HCT116 (cell line): ENCODE results near the gene SLC26A3. TPM values are rescaled to one million over a fixed set of nuclear protein-coding genes. Genes with fewer than 3 reads are reported as not detected.
"Not testable (repeated sequence)": the region's sequence is repeated elsewhere in the genome, so short reads cannot be mapped to it uniquely, and the experiment has no call there.

Experiments used
- ATAC-seq: fragments of 200-7000 bp; cut with Tn5 transposase; 2 replicates; pipeline ENCODE4 v1.9.1; 2020; ENCODE audit warnings: mild to moderate bottlenecking, moderate library complexity
- BruUV-seq: library from RNA; stranded (reverse); fragments of 400-500 nt; replicated peaks from 2 replicates; lab custom pipeline; 2021; lab: Mats Ljungman, UMichigan
- CTCF ChIA-PET: fragments of 300-600 bp; sonication (Branson Sonifier 250); formaldehyde crosslinking; loops from one replicate; lab custom pipeline; 2021; ENCODE audit warnings: antibody characterized with exemption; lab: Charles Lee
- POLR2A ChIA-PET: fragments of 300-600, 350-600 bp; sonication (Branson Sonifier 250); formaldehyde crosslinking; loops from one replicate; lab custom pipeline; 2021; ENCODE audit warnings: antibody characterized with exemption; lab: Charles Lee
- RAD21 ChIA-PET, 2 experiments: fragments of 300-600 bp; sonication (Branson Sonifier 250); formaldehyde crosslinking; loops; one replicate each; lab custom pipeline; 2023; ENCODE audit warnings: low total read pairs in 2 of 2; ENCODE audit not compliant: uncharacterized antibody in 2 of 2, unreplicated experiment in 2 of 2, low non-redundant PET in 1 of 2; lab: Charles Lee
- DNase-seq: peaks from one replicate; pipeline ENCODE4 v3.0.0-alpha.2; 2010; ENCODE audit warnings: low read depth, low spot score
- H2AFZ ChIP-seq: fragments of 200-600 bp; shearing (Covaris generic), sonication (generic); 2 replicates; pipeline ENCODE4 v1.6.1; 2017; ENCODE audit warnings: low read depth, mixed run types, mixed read lengths, antibody characterized with exemption, low read length; ENCODE audit not compliant: poor library complexity, severe bottlenecking
- H3K27ac ChIP-seq: 2 replicates; pipeline ENCODE4 v1.5.1; 2012; ENCODE audit warnings: low read depth, low read length
- H3K27me3 ChIP-seq: fragments of 200-600 bp; sonication (generic); 2 replicates; pipeline ENCODE4 v1.6.1; 2016; ENCODE audit warnings: mixed run types, low read length, mixed read lengths; ENCODE audit not compliant: insufficient read depth
- H3K36me3 ChIP-seq, 2 experiments: fragments of 200-500 bp in 1 of 2; fragments of 200-600 bp in 1 of 2; sonication (Bioruptor generic) in 1 of 2; sonication (generic) in 1 of 2; 2 replicates each; pipeline versions ENCODE4 v1.5.1 to v1.6.1; 2014 to 2016; ENCODE audit warnings: low read length in 2 of 2, inconsistent platforms in 1 of 2, mixed read lengths in 1 of 2, mixed run types in 1 of 2; ENCODE audit not compliant: insufficient read depth in 2 of 2, control insufficient read depth in 1 of 2
- H3K4me1 ChIP-seq, 2 experiments: fragments of 200-600 bp in 1 of 2; sonication (generic) in 1 of 2; 2 replicates each; pipeline versions ENCODE4 v1.5.1 to v1.6.1; 2012 to 2017; ENCODE audit warnings: low read length in 2 of 2, inconsistent platforms in 1 of 2, mild to moderate bottlenecking in 1 of 2, mixed read lengths in 1 of 2, mixed run types in 1 of 2, moderate library complexity in 1 of 2; ENCODE audit not compliant: insufficient read depth in 2 of 2, control insufficient read depth in 1 of 2
- H3K4me2 ChIP-seq: fragments of 200-600 bp; sonication (generic); 2 replicates; pipeline ENCODE4 v1.6.1; 2017; ENCODE audit warnings: mixed run types, low read length, mixed read lengths
- H3K4me3 ChIP-seq, 2 experiments: fragments of 200-600 bp in 1 of 2; sonication (generic) in 1 of 2; replicated peaks in 1 of 2; 2 replicates each; pipeline ENCODE4 v1.5.1; 2011 to 2016; ENCODE audit warnings: low read length in 2 of 2, control low read depth in 1 of 2, low read depth in 1 of 2, mild to moderate bottlenecking in 1 of 2, mixed read lengths in 1 of 2, mixed run types in 1 of 2
- H3K79me2 ChIP-seq: fragments of 200-600 bp; sonication (generic); 2 replicates; pipeline ENCODE4 v1.6.1; 2017; ENCODE audit warnings: mild to moderate bottlenecking, mixed run types, low read length, moderate library complexity, mixed read lengths; ENCODE audit not compliant: insufficient read depth
- H3K9ac ChIP-seq: fragments of 200-600 bp; sonication (generic); 2 replicates; pipeline ENCODE4 v1.6.1; 2016; ENCODE audit warnings: low read length, mixed read lengths
- H3K9me2 ChIP-seq: fragments of 200-600 bp; sonication (generic), shearing (Covaris generic); 2 replicates; pipeline ENCODE4 v1.6.1; 2017; ENCODE audit warnings: mixed run types, mild to moderate bottlenecking, moderate library complexity; ENCODE audit not compliant: insufficient read depth
- H3K9me3 ChIP-seq, 2 experiments: fragments of 200-500 bp in 1 of 2; fragments of 200-600 bp in 1 of 2; sonication (Bioruptor generic) in 1 of 2; sonication (generic) in 1 of 2; 2 replicates each; pipeline ENCODE4 v1.6.1; 2014 to 2017; ENCODE audit warnings: low read length in 2 of 2, mixed read lengths in 2 of 2, inconsistent platforms in 1 of 2, low read depth in 1 of 2, mild to moderate bottlenecking in 1 of 2, mixed run types in 1 of 2, moderate library complexity in 1 of 2; ENCODE audit not compliant: control insufficient read depth in 1 of 2, insufficient read depth in 1 of 2
- H4K20me1 ChIP-seq: fragments of 200-600 bp; sonication (generic), shearing (Covaris generic); 2 replicates; pipeline ENCODE4 v1.6.1; 2017; ENCODE audit warnings: mixed run types, mild to moderate bottlenecking, moderate library complexity; ENCODE audit not compliant: insufficient read depth
- ATF3 ChIP-seq: IDR thresholded peaks from 2 replicates; pipeline ENCODE4 v1.6.1; 2012
- EGR1 ChIP-seq: IDR thresholded peaks from 2 replicates; pipeline ENCODE4 v1.6.1; 2012; ENCODE audit warnings: low read depth
- ELF1 ChIP-seq: IDR thresholded peaks from 2 replicates; pipeline ENCODE4 v1.6.1; 2012; ENCODE audit warnings: low read depth, borderline replicate concordance
- EZH2phosphoT487 ChIP-seq: fragments of 200-600 bp; IDR thresholded peaks from 2 replicates; pipeline ENCODE4 v1.6.1; 2018; ENCODE audit warnings: antibody characterized with exemption, borderline replicate concordance
- FOSL1 ChIP-seq: IDR thresholded peaks from 2 replicates; pipeline ENCODE4 v1.6.1; 2012; ENCODE audit warnings: low read depth
- POLR2AphosphoS5 ChIP-seq: IDR thresholded peaks from 2 replicates; pipeline ENCODE4 v1.6.1; 2011; ENCODE audit warnings: mild to moderate bottlenecking, low read depth, low read length, moderate library complexity
- SIN3A ChIP-seq: IDR thresholded peaks from 2 replicates; pipeline ENCODE4 v1.6.1; 2012; ENCODE audit warnings: low read depth
- SRF ChIP-seq: IDR thresholded peaks from 2 replicates; pipeline ENCODE4 v1.6.1; 2012; ENCODE audit warnings: low read depth
- TCF7L2 ChIP-seq: IDR thresholded peaks from 2 replicates; pipeline ENCODE4 v1.7.0; 2011; ENCODE audit warnings: borderline replicate concordance, inconsistent platforms; ENCODE audit not compliant: insufficient read depth, insufficient read length; ENCODE audit errors: extremely low read depth
- YY1 ChIP-seq: IDR thresholded peaks from 2 replicates; pipeline ENCODE4 v1.6.1; 2011; ENCODE audit warnings: low read length, low read depth, moderate library complexity, mild to moderate bottlenecking; ENCODE audit not compliant: insufficient replicate concordance; ENCODE audit errors: extremely low read depth
- ZBTB33 ChIP-seq: IDR thresholded peaks from 2 replicates; pipeline ENCODE4 v1.6.1; 2011; ENCODE audit warnings: mild to moderate bottlenecking, low read length, moderate library complexity; ENCODE audit not compliant: insufficient replicate concordance; ENCODE audit errors: extremely low read depth
- intact Hi-C: fragments of 100-400 bp; cut with micrococcal nuclease; formaldehyde crosslinking; loops from 2 replicates; pipeline ENCODE4 v1.10.0; 2022
- total RNA-seq: library from RNA; stranded (reverse); gene quantifications from one replicate; pipeline ENCODE4 v1.2.1, GENCODE V29; 2021; ENCODE audit not compliant: unreplicated experiment

SLC26A3 gene
- total RNA-seq, 1 experiment from 2014 or later: 0.54 TPM

GRCh38 chr7:107848211-107848610, 45.2 kb upstream of the SLC26A3 start:
- H3K9ac ChIP-seq, H2AFZ ChIP-seq, POLR2A ChIA-PET, H3K9me2 ChIP-seq, RAD21 ChIA-PET, intact Hi-C loops, BruUV-seq, H3K79me2 ChIP-seq, ATAC-seq, H3K36me3 ChIP-seq, H3K27me3 ChIP-seq, CTCF ChIA-PET, H4K20me1 ChIP-seq, DNase-seq, H3K4me1 ChIP-seq, H3K4me3 ChIP-seq, H3K9me3 ChIP-seq, H3K27ac ChIP-seq, H3K4me2 ChIP-seq: not testable (repeated sequence)

DNA sequence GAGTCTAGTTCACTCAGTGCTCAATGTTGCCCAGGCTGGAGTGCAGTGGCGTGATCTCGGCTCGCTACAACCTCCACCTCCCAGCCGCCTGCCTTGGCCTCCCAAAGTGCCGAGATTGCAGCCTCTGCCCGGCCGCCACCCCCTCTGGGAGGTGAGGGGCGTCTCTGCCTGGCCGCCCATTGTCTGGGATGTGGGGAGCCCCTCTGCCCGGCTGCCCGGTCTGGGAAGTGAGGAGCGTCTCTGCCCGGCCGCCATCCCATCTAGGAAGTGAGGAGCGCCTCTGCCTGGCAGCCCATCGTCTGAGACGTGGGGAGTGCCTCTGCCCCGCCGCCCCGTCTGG, 44.8 kb upstream of the SLC26A3 start:
- POLR2A ChIA-PET, H4K20me1 ChIP-seq, H3K9me3 ChIP-seq, H3K4me1 ChIP-seq, H2AFZ ChIP-seq, H3K79me2 ChIP-seq, H3K4me3 ChIP-seq, H3K4me2 ChIP-seq, DNase-seq, H3K27me3 ChIP-seq, ATAC-seq, intact Hi-C loops, CTCF ChIA-PET, H3K36me3 ChIP-seq, H3K9ac ChIP-seq, H3K27ac ChIP-seq, H3K9me2 ChIP-seq, RAD21 ChIA-PET, BruUV-seq: not testable (repeated sequence)

DNA sequence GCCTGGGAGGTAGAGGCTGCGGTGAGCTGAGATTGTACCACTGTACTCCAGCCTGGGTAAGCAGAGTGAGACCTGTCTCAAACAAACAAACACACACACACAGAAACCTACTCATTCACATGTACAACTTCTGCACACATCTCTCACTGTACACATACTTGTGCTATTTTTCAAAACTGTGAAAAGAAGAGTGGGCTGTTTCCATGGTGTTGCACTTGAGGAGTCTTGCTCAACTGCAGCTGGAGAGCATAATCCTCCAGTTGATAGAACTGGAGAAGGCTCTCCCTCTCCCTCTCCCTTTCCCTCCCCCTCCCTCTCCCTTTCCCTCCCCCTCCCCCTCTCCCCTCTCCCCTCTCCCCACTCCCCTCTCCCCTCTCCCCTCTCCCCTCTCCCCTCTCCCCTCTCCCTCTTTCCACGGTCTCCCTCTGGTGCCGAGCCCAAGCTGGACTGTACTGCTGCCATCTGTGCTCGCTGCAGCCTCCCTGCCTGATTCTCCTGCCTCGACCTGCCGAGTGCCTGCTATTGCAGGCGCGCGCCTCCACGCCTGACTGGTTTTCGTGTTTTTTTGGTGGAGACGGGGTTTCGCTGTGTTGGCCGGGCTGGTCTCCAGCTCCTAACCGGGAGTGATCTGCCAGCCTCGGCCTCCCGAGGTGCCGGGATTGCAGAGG, 44.3 kb upstream of the SLC26A3 start:
- Histone ChIP-seq H3K79me2 (no peaks in the 10 kb centered on the region), H3K4me3 (no peak overlapping the region), H2AFZ (no peak overlapping the region), H3K9me2 (no peaks in the 10 kb centered on the region), H3K27ac (no peak overlapping the region), H3K9ac (no peak overlapping the region), H3K4me2 (no peak overlapping the region), H3K27me3 (no peaks in the 10 kb centered on the region), H3K4me1 (no peaks in the 10 kb centered on the region), H3K36me3 (no peaks in the 10 kb centered on the region), H3K9me3 (no peaks in the 10 kb centered on the region), H4K20me1 (no peaks in the 10 kb centered on the region)
- ChIA-PET RAD21 (no interaction called here), CTCF (no interaction called here), POLR2A (no interaction called here)
- ATAC-seq (no peak), DNase-seq (no peak)
- intact Hi-C loops: no loop called here
- no TSS peak for BruUV-seq
- TF ChIP-seq SIN3A: no peak
- no peak for TF ChIP-seq TCF7L2
- no peak for TF ChIP-seq ZBTB33
- no peak for TF ChIP-seq EGR1
- TF ChIP-seq ATF3: no peak
- TF ChIP-seq FOSL1: no peak
- TF ChIP-seq ELF1: no peak
- no peak for TF ChIP-seq POLR2AphosphoS5
- TF ChIP-seq YY1: no peak
- no peak for TF ChIP-seq EZH2phosphoT487
- TF ChIP-seq SRF: no peak
